ENCODE measurements around the gene KDELR1.
A peak's percentile ranks its signal among the peaks of the same experiment; 100 is the strongest.

The KDELR1 gene

GRCh38 chr19:48340995-48341394, 50.4 kb downstream of the KDELR1 start:
- peak in 1 of 2 donors; percentile 57 for DNase-seq (ENCODE audit: low read depth in 2 of 2)
- TF ChIP-seq, protein P1, sequence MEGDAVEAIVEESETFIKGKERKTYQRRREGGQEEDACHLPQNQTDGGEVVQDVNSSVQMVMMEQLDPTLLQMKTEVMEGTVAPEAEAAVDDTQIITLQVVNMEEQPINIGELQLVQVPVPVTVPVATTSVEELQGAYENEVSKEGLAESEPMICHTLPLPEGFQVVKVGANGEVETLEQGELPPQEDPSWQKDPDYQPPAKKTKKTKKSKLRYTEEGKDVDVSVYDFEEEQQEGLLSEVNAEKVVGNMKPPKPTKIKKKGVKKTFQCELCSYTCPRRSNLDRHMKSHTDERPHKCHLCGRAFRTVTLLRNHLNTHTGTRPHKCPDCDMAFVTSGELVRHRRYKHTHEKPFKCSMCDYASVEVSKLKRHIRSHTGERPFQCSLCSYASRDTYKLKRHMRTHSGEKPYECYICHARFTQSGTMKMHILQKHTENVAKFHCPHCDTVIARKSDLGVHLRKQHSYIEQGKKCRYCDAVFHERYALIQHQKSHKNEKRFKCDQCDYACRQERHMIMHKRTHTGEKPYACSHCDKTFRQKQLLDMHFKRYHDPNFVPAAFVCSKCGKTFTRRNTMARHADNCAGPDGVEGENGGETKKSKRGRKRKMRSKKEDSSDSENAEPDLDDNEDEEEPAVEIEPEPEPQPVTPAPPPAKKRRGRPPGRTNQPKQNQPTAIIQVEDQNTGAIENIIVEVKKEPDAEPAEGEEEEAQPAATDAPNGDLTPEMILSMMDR (IDR thresholded peaks at IDR 0.05; ENCODE audit: low read depth, low read length), result no peak
- no peak overlapping the region for H3K4me3 ChIP-seq (replicated peaks in 1 of 2; ENCODE audit: low read depth in 2 of 2, low read length in 2 of 2)

- H3K4me3 ChIP-seq (replicated peaks in 1 of 2; ENCODE audit: low read depth in 2 of 2, low read length in 2 of 2), result no peak overlapping the region
- TF ChIP-seq, protein P1 (IDR thresholded peaks at IDR 0.05; ENCODE audit: low read depth, low read length), result no peak
- no peak for DNase-seq (ENCODE audit: low read depth in 2 of 2)
Measured at GRCh38 chr19:48338802-48339503, 52.4 kb downstream of the KDELR1 start.

DNA sequence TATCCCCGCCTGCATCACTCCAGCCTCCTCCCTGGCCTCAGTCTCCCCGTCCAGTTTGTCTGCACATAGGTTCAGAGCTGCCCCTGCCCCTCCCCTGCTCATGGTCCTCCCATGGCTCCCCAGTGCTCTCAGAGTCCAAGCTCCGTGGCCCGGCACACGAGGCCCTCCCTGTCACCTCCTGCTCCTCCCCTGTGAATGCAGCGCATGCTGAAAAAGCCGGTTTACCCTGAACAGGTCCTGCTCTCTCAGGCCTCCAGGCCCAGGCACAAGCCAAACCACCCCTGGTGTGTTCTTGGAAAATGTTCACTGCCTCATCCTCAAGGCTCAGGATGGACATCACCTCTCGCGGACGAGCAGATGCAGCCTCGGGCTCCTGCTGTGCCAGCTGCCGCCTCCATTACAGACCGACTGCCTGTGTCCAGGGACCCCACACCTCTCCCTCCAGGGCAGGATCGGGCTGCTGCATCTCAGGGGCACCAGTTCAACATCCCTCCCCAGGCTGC, 53.0 kb downstream of the KDELR1 start:
- TF ChIP-seq, protein P1 (IDR thresholded peaks at IDR 0.05; ENCODE audit: low read depth, low read length), result no peak
- DNase-seq (ENCODE audit: low read depth in 2 of 2), result no peak
- no peak overlapping the region for H3K4me3 ChIP-seq (replicated peaks in 1 of 2; ENCODE audit: low read depth in 2 of 2, low read length in 2 of 2)

DNA sequence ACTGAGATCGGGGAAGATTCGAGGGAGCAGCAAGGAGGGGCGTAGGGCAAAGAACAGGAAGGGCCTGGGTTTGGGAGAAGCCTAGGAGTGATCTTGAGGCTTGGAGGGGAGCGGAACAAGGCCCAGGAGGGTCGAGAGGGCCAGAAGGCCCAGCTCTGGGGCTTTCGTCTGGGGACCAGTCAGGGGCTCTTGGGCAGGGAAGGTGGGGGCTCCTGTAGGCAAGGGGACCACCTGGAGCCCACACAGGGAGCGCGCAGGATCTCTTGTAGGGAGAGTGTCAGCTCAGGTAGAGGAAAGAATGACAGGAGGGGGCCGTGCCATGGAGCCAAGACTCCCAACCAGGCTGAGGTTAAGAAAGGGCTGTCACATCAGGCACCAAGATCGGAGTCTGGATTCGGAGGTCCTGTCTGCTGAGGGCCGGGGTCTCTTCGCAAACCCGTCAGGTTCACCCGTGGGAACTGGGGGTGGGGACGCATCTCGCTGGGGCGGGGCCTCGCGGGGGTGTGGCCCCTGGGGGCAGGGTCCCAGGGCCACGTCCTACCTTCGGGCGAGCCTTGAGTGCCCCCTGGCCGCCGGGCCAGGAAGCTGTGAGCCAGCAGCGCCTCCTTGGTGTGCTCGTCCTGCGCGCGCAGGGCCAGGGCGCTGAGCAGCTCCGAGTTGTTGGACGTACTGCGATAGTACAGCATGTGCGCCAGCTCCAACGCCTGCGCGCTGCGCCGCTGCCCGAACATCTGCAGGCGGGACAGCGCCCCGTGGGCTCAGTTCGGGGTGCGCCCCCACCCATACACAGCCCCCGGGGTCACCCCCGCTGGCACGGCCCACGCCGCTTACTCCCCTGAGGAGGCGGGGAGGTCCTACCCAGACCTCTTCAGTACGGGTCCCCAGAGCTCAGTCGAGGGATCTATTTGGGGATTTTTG, 57.6 kb downstream of the KDELR1 start:
- H3K4me3 ChIP-seq (replicated peaks in 1 of 2; ENCODE audit: low read depth in 2 of 2, low read length in 2 of 2), result peak overlapping the region; percentile 37 to 51
- DNase-seq (ENCODE audit: low read depth in 2 of 2), result peak; percentile 94 to 96
- TF ChIP-seq, protein P1 (IDR thresholded peaks at IDR 0.05; ENCODE audit: low read depth, low read length), result peak; percentile 78

DNA sequence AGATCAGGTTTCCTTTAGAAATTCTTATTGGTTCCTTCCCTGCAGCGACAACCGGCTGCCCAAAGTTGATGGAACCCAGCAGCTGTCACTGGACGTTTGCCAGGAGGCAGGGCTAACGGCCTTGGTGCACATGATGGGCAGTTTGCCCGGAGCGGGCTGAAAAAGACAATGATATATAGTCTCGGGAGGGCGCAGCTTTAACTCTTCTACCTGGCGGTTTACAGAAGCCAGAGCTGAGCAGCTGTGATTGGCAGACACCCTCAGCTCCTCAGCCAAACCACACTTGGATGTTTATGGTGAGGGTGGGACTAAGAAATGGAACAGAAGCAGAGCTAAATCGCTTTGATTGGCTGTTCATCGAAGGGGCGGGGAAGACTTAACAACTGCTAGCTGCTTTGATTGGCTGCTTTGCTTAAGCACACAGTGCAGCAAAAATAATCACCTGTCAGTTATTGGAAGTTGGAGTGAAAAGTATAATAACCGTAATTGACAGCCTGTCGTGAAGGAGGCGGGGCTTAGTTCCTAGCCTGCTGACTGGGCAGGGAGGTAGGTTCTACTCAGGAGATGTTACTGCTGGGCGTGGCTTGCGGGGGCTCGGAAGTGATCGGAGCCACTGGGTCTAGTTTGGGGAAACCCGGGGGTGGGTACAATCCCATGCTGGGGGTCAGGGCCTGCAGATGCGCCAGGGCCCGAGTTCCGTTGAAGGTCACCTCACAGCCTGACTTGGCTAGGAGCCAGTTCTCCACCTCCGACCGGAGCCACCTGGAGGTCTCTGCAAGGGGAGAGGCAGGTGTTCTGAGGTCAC, 58.5 kb downstream of the KDELR1 start:
- peak; percentile 98 for DNase-seq (ENCODE audit: low read depth in 2 of 2)
- H3K4me3 ChIP-seq (replicated peaks in 1 of 2; ENCODE audit: low read depth in 2 of 2, low read length in 2 of 2), result peak overlapping the region; percentile 13 to 24
- TF ChIP-seq, protein P1 (IDR thresholded peaks at IDR 0.05; ENCODE audit: low read depth, low read length), result no peak
